GM21390 (cell line): ENCODE measurements around the gene CCDC88C.
A peak's percentile ranks its signal among the peaks of the same experiment; 100 is the strongest.

ENCODE experiments used
- ATAC-seq: cut with Tn5 transposase; IDR thresholded peaks from one replicate; pipeline ENCODE4 v1.9.1; 2021; ENCODE audit not compliant: unreplicated experiment

Gene CCDC88C

DNA sequence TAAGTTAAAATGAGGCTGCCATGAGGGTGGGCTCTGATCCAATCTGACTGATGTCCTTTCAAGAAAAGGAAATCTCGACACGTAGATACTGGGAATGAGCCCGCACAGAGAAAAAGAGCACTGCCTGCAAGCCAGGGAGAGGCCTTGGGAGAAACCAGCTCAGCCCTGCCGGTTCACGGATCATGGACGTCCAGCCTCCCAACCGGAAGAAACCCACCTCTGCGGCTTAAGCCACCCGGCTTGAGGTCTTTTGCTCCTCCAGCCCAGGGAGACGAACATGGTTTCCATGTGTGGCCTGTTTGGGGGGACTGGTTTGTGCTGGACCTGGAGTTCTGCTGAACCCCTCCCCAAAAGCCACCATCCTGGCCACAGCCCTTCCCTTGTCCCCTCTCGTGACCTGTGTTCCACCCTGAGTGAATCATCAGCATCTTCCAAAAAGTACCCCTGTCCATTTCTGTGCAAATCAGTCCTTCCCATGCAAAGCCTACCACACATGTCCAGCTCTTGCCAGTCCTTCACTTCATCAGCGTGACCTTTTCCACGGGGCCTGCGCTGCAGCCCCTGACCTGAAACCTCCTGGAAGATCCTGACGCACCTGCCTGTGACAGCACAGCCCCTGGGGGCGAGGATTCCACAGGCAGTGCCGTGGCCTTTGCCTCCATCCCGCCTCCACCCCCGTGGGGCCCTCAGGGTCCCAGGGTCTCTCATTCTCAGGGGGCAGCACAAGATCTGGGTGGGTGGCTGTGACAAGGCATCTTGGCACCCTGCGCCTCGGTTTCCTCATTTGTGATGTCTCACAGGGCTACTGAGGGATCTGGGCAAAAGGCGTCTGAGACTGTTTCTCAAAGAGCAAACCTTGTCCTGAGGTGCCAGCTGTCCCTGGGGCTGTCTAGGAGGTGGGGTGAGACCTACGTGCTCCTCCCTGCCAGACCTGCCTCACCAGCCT, 121.5 kb downstream of the CCDC88C start:
- no peak for ATAC-seq

DNA sequence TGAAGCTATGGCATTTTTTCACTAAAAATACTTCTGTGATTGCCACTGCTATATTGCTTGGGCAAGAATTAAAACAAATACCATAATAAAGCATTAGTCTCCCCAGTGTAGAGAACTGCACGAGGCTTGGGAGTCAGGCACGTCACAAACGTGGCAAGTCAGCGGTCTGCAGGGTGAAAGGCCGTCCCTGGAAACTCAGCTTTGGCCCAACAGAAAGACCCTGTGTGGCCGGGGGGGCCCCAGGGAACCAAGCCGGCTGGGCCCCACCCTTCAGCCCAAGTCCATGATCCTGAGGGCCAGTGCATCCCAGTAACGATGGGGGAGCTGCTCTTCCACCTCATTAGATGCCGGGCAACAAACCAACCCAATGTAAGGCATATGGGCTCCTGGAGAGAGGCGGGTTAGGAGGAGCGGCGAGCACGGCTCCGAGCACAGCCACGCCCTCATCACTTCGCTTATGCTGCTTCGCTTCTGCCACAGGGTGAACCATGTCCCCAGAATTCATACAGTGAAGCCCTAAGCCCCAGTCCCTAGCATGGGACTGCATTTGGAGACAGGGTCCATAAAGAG, 122.3 kb downstream of the CCDC88C start:
- ATAC-seq, result no peak

DNA sequence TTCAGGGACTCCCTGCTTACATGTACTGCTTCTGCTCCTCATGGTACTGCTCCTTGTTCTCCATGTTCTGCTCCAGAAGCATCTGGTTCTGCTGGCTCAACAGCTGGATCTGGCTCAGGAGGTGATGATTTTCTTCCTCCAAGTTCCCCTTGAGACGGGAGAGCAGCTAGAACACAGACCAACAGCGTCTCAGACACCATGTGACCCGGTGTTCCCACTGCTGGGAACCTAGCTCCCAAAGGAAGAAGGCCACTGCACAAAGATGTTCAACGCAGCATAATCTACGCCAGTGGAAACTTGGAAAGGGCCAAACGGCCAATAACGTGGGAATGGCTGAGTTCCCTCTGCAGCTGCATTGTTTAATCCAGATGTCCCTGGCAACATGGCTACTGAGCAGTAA, 123.5 kb downstream of the CCDC88C start:
- ATAC-seq, result no peak

DNA sequence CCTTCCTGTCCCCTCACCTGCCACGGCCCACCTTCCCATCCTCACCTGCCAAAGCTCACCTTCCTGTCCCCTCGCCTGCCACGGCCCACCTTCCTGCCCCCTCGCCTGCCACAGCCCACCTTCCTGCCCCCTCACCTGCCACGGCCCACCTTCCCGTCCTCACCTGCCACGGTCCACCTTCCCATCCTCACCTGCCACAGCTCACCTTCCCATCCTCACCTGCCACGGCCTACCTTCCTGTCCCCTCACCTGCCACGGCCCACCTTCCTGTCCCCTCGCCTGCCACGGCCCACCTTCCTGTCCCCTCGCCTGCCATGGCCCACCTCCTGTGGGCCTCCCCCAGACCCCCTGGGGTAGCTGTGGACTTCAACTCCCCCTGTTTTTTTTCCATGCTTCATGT, 124.3 kb downstream of the CCDC88C start:
- ATAC-seq, result no peak

DNA sequence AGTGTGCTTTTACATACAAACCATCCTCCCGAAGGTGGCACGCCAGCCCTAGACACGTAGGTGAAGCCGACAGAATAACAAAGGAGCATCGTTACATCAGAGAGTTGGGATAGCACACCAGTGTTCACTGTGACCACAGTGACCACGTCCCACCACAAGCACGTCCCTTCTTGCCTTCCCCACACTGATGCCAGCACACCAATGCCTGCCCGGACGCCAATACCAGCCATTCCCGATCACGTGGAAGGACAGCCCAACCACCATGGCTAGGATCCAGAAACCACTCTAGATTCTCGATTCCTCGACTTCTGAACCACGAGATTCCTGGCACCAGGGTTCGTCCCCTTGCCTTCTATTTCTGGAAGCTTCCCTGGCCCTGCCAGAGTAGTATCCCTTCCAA, 125.1 kb downstream of the CCDC88C start:
- ATAC-seq, result no peak

DNA sequence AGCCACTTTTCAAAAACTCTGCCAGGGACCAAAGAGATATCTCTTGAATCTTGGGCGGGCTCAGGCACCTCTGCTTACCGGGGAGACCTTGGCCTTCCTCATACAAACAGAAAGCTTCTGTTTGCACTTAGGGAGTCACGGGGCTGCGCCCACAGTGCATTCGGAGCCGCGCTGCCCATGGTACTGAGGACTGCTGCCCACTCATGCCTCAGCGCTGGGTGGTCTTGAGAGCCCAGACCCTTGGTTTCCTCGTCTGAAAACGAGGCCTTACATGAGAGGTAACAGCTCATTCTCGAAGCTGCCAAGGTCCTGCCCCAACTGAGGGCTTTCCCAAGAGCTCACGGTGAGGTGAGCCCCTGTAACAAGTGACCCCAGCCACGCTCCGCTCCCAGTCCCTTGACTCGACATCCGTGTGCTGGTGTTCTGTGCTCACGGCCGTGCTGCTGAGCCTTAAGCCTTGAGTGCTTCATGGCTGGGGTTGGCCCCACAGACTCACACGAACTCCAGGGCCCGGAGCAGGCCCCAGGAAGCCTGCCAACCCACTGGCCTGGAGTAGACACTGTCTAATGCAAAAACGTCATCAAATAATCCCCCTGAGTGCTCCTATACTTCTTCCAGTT, 125.7 kb downstream of the CCDC88C start:
- ATAC-seq, result no peak

DNA sequence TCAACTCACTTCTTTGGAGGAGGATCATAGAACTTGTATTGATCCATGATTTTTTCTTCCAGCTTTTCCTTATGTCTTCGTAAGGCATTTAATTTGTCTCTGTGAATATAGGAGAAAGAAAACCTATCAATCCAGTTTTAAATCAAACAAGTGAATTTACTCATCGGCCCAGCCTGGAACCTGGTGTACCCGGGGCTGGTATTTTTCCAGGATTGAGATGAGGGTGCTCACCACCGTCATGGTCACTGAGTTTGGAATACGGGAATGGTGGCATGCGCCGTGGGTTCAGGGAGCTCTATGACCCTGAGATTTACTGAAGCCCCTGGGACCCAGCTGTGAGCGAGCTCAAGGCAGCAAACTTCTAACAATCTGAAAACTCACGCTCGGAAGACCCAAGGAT, 126.6 kb downstream of the CCDC88C start:
- no peak for ATAC-seq

DNA sequence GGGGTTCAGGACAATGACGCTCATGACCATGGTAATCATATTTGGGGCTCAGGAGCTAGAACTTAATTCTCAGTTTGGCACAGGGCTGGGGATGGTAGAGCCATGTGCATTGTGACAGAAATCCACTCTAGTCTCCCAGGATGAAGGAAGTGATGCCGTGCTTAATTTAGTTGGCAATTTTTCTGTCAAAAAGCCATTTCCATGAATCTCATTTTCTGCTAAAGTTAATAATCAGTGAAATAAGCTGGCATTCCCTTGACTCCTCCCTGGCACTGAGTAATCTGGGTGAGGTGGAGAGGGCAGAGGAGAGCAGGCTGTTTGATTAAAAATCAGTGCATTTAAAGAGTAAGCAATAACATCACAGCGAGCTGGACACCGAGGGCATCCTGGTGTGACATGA, 128.2 kb downstream of the CCDC88C start:
- ATAC-seq, result no peak

DNA sequence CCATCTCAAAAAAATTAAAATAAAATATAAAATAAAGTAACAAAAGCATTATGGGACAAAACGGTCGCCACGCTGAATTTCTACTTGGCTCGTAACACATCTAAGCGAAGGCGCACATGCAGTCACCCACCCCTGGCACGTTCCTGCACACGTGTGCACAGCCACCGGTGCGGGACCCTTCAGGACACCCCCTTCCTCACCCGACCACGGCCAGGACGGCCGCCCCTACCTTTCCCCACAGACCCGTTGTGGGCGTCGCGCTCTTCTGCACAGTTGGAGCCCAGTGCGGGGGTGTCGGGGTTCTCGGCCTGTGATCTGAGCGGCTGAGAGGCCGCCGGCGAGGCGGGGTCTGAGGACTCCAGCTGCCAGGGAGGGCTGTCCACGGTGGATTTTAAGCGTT, 128.7 kb downstream of the CCDC88C start:
- no peak for ATAC-seq

DNA sequence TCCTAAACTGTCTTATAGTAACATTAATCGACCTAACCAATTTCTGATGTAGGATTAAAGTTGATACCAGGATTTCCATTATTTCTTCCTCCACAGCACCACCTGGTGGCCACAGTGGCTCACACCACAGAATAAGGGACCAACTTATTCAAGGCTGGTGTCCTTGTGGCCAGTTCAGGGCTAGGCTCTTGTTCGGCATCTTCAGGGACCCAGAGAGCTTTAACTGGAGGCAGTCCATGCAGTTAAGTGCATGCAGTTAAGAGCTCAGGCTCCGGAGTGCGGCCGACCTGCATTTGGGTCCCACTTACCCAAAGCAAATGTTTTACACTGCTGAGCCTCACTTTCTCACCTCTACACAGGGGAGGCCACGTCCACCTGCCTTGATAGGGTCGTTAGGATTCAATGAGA, 131.1 kb downstream of the CCDC88C start:
- peak; percentile 49 for ATAC-seq

DNA sequence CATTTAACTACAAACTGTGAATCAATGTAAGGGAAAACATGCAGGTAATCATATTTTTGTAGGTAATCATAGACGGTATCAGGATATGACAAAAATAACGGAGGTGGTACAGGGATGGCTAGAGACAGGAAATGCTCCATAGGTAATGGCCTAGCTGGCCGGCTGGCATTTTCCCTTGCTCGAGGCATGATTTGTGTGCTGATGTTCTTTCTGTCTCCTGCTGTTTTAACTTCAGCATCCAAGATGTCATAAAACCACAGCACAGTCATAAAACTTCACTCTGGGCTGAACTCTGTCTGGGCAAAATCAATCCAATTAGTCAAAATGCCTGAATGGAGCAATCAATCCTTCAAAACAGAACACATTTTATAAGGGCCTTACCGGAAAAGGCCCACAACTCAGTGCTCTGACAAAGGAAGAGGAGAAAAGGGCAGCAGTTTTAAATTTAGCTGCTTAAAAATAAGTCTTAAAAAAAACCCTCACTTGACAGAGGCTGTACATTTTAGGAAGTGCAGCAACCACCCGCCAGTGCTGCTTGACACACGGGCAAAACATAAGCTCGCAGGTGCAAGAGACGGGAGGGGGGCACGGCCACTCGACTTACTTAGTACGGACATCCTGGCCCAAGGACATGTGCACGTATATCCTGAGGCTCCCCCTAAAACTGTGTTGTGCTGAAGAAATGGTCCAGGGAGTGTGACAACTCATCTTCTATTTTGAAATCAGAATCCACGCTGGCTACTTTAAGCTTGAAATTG, 132.7 kb downstream of the CCDC88C start:
- no peak for ATAC-seq

DNA sequence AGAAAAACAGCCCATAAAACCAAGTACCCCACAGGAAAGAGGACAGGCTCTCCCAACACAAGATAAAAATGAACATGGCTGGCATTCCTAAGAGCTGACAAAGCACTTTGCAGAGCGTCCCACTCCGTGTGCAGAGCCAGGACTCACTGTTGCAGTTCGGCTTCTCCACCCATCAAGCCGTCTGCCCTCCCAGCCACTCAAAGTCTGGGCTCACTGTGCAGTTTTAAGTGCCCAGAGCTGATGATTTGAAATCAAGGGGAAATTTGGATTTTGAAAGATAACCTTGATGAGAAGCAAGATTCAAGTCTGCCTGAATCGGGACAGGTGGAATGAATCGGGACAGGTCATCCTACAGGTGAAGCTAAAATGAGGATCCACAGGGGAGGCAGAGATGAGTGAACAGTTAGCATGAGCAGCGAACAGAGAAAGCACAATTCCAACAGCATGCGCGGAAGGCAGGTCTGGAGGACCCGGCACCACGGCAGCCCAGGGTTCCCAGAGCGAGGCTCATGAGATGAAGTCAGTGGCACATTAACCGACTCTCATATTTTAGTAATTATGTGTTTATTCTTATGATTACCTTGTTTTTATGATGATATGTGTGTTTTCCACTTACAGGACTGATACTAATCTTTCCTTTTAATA, 133.4 kb downstream of the CCDC88C start:
- no peak for ATAC-seq

DNA sequence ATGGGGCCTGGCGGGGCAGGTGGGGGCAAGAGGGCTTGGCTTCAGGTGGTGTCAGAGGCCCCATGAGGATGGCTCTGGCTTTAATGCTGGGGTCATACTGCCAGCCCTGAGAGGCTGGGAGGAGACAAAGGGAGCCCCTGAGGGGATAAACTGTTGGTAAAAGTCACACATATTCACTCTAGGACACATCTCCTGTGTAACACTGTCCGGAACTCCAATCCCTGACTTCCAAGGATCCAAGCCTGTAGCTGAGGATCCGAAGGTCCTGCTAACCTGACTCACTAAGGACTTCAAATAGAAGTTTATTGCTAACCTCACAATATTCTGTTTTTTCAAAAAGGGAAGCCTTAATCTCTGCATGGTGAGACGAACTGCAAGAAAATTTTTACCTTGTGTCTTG, 134.0 kb downstream of the CCDC88C start:
- no peak for ATAC-seq

DNA sequence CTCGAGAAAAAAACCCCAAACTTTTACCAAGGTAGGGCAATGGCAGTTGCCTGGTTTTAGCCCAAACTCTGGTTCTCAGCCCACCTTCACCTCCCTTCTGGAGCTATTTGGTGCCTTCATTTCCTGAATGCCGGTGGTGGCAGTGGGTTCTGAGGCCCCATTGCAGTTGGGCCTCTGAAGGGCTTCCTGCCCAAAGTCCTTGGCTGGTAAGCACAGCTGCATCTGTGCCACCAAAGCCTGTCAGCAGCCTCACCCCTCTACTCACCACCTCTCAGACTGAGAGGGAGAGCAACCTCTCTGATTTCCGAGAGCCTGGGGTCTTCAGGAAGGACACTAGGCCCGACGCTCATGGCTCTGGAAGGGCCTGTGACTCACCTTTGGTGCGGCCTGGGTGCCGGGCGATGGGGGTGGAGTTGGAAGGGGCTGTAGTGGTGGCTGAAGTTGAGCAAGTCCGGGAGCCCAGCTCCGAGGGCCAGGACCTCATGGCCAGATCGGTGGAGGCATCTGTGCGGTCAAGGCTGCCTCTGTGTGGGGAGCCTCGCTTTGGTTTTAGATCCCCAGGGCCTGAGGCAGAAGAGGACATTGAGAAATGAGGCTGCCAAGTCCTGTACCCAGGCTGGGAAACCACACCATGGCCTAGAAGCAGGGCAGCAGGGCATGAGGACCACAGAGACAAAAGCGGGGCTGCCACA, 134.5 kb downstream of the CCDC88C start:
- ATAC-seq, result no peak

DNA sequence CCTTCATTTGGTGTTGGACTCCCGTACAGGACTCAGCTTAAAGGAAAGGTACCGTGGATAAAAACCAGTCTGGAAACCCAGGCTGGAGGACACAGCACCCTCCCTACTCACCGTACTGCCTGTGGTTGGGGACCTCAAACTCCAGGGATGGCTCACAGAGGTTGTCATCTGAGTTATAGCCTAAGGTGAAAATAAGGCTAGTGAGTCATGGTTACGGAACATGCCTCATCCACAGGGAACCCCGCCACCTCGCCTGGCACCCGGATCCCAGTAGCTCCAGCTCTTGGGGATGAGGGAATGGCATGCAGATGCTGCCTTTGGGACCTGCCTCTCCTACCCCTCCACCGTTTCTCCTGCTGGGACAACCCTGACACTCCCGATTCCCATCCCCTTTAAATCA, 136.3 kb downstream of the CCDC88C start:
- no peak for ATAC-seq

DNA sequence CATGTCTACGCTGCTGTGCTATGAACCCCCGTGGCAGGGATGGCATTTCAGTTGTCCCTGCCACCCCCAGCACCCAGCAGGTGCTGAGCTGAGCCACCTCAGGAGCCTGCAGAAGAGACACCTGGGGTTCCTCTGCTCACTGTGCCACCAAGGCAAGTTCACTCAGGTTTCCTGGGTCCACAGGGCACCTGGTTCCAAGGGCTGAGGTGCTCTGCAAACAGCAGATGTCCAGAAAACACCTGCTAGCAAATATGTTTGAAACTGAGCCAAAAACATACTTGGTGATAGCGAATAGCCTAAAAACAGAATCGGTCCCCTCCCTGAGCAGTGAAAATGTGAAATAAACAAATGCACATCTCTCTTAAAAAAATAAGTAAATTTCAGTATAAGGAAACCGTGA, 137.5 kb downstream of the CCDC88C start:
- no peak for ATAC-seq

DNA sequence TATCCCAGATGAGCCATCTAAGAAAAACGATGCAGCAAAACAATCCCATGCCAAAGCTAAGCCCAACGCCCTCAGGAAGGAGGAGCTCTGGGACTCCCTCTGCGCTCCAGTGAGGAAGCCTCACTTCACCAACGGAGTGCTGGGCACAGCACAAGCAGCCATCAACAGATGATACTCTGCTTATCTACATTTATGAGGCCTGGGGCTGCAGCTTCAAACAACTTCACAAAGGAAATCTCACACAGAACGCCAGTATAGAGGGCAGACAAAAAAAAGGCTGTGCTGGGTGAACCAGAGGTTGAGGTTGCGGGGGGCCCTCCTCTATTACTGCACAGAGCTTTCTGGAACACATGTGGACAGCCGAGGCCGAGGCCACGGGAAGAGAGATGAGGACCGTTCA, 138.3 kb downstream of the CCDC88C start:
- no peak for ATAC-seq

DNA sequence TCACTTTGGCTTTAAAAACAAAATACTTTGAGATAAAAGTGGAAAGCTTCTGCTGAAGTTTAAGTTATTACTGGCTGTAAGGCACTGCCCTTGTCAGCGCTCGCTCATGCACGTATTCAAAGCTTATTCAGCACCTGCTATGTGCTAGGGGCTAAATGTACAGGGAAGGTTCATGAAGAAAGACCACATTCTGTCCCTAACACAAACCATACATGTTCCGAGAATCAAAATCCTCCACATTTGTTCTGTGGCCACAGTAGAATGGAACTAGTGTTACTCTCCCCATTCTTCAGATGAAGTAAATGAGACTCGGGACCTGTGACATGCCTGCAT, 139.3 kb downstream of the CCDC88C start:
- no peak for ATAC-seq

DNA sequence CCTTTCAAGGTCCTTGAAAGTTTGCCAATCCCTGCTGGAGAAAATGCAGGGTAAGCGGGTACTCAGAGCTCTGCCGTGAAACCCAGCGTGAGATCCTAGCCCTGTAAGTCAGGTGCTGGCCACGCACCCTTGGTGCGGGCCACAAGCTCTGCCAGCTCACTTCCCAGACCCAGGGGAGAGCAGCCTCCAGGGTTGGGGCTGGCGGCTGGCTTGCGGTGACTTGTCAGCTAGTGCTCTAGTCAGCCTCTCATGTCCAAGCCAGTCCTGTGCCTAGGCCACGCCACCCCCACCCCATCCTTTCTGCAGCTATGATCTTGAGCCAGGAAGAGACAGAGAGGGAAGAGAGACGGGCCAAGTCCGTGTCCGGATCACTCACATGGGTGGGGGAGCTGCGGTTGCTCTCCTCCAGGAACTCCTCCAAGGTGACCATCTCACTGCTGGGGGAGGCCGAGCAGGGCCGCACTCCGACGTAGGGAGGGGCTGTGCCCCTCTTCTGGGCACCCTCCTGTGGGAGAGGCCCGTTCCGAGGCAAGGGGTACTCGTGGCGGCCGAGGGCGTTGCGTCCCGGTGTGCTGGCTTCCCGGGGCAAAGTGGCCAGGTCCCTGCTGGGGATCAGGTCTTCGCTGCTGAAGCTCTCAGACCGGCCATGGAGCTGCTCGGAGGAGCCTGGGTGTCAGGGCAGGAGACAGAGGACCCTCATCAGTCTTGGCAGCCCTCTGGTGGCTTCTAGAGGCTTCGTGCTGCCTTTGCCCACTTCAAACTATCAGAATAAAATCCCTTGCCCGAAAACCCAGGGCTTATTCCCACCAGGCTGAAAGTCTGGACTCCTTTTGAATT, 139.9 kb downstream of the CCDC88C start:
- no peak for ATAC-seq

DNA sequence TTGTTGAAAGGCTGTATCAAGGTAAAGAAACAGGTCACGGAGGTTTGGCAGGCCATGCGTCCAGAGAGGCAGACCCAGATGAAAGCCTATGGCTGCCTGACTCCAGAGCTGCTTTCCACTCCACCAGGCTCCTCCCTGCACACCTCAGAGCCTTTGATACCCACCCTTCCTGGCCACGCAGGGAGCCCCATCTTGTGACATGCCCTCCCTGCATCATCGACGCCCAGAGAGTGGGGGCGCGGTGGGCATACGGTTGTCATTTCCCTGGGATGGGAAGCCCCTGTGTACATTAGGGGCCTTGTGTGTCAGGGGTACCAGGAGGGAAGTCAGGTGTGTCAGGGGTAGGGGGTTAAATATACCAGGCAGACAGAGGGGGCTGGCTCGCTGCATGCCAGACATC, 142.8 kb downstream of the CCDC88C start:
- ATAC-seq, result no peak
